Neuronal stem cell (in vitro differentiated cells): ENCODE data around the gene CNFN.

Experiments
- DNase-seq: peaks from one replicate; pipeline ENCODE4 v3.0.0-alpha.2; 2013; ENCODE audit warnings: low spot score
- H2AFZ ChIP-seq: one replicate; pipeline ENCODE4 v1.6.1; 2013; ENCODE audit warnings: mild to moderate bottlenecking, low read length, inconsistent platforms
- H2AK5ac ChIP-seq: 2 replicates; pipeline ENCODE4 v1.6.1; 2013; ENCODE audit warnings: low read depth, mild to moderate bottlenecking, inconsistent platforms, low read length, moderate library complexity, mixed read lengths
- H2BK120ac ChIP-seq: 2 replicates; pipeline ENCODE4 v1.6.1; 2013; ENCODE audit warnings: low read depth, mild to moderate bottlenecking, inconsistent platforms, low read length, moderate library complexity, mixed read lengths
- H2BK12ac ChIP-seq: one replicate; pipeline ENCODE4 v1.6.1; 2013; ENCODE audit warnings: low read length, inconsistent platforms
- H2BK15ac ChIP-seq: 2 replicates; pipeline ENCODE4 v1.6.1; 2013; ENCODE audit warnings: mild to moderate bottlenecking, low read length, inconsistent platforms, mixed read lengths
- H2BK5ac ChIP-seq: one replicate; pipeline ENCODE4 v1.6.1; 2013; ENCODE audit warnings: inconsistent platforms, mild to moderate bottlenecking, low read length, moderate library complexity
- H3K14ac ChIP-seq: one replicate; pipeline ENCODE4 v1.6.1; 2013; ENCODE audit warnings: low read length, inconsistent platforms
- H3K18ac ChIP-seq: 2 replicates; pipeline ENCODE4 v1.6.1; 2013; ENCODE audit warnings: low read length, inconsistent platforms
- H3K23ac ChIP-seq: 2 replicates; pipeline ENCODE4 v1.6.1; 2013; ENCODE audit warnings: low read depth, mild to moderate bottlenecking, mixed read lengths, low read length, inconsistent platforms; ENCODE audit not compliant: poor library complexity
- H3K27ac ChIP-seq: replicated peaks from 3 replicates; pipeline ENCODE4 v1.5.1; 2013; ENCODE audit warnings: low read length, inconsistent platforms
- H3K27me3 ChIP-seq, 3 experiments: 2 replicates each; pipeline ENCODE4 v1.6.1; 2013; ENCODE audit warnings: low read length in 3 of 3, mild to moderate bottlenecking in 2 of 3, inconsistent platforms in 1 of 3, low read depth in 1 of 3, mixed read lengths in 1 of 3, moderate library complexity in 1 of 3; ENCODE audit not compliant: control insufficient read depth in 3 of 3, insufficient read depth in 3 of 3
- H3K36me3 ChIP-seq, 2 donors: replicated peaks in 1 of 2; 2 replicates each; pipeline ENCODE4 v1.6.1; 2013; ENCODE audit warnings: low read length in 2 of 2; ENCODE audit not compliant: control insufficient read depth in 2 of 2, insufficient read depth in 2 of 2
- H3K4ac ChIP-seq: 2 replicates; pipeline ENCODE4 v1.6.1; 2013; ENCODE audit warnings: inconsistent platforms, mild to moderate bottlenecking, low read length, moderate library complexity
- H3K4me1 ChIP-seq, 2 donors: 1 replicate in 1 of 2; 2 replicates in 1 of 2; pipeline ENCODE4 v1.6.1; 2013; ENCODE audit warnings: low read length in 2 of 2, low read depth in 1 of 2; ENCODE audit not compliant: control insufficient read depth in 2 of 2, insufficient read depth in 1 of 2
- H3K4me2 ChIP-seq: one replicate; pipeline ENCODE4 v1.6.1; 2013; ENCODE audit warnings: mild to moderate bottlenecking, low read length, inconsistent platforms; ENCODE audit not compliant: insufficient read depth, poor library complexity, severe bottlenecking
- H3K4me3 ChIP-seq, 2 donors: 2 replicates each; pipeline ENCODE4 v1.5.1; 2013; ENCODE audit warnings: low read length in 2 of 2, mild to moderate bottlenecking in 2 of 2, inconsistent platforms in 1 of 2, moderate library complexity in 1 of 2
- H3K79me1 ChIP-seq: one replicate; pipeline ENCODE4 v1.6.1; 2013; ENCODE audit warnings: low read depth, mild to moderate bottlenecking, inconsistent platforms, low read length, moderate library complexity
- H3K9ac ChIP-seq: one replicate; pipeline ENCODE4 v1.6.1; 2013; ENCODE audit warnings: mild to moderate bottlenecking, low read depth, low read length, inconsistent platforms; ENCODE audit not compliant: poor library complexity
- H3K9me3 ChIP-seq, 2 donors: replicated peaks in 1 of 2; 2 replicates each; pipeline versions ENCODE3 to v1.6.1; 2013; ENCODE audit warnings: low read length in 2 of 2, mild to moderate bottlenecking in 2 of 2, inconsistent platforms in 1 of 2, low read depth in 1 of 2, mixed read lengths in 1 of 2, moderate library complexity in 1 of 2; ENCODE audit not compliant: control insufficient read depth in 2 of 2, insufficient read depth in 1 of 2
- H4K8ac ChIP-seq: one replicate; pipeline ENCODE4 v1.6.1; 2013; ENCODE audit warnings: low read depth, mild to moderate bottlenecking, inconsistent platforms, low read length, moderate library complexity
- H4K91ac ChIP-seq: one replicate; pipeline ENCODE4 v1.6.1; 2013; ENCODE audit warnings: low read length, low read depth, mild to moderate bottlenecking, inconsistent platforms; ENCODE audit not compliant: poor library complexity
- WGBS, 2 donors: extraction: QIAGEN DNeasy Blood & Tissue Kit; methylation state at CpG; one replicate each; pipeline ENCODE4 v1.1.7; 2013; ENCODE audit warnings: missing lambda C conversion rate in 2 of 2, mixed read lengths in 1 of 2; ENCODE audit not compliant: insufficient read length in 2 of 2, insufficient replicate concordance in 1 of 2; ENCODE audit errors: extremely low coverage in 2 of 2; 5-methylcytosine and 5-hydroxymethylcytosine counted together

CNFN gene

GRCh38 chr19:42380155-42380554 lies 9.9 kb downstream of the CNFN start:
- Histone ChIP-seq H3K4ac (no peak overlapping the region), H3K79me1 (peaks cover 3% of the 10 kb centered on the region), H3K36me3 (peaks cover under 1 to 14% of the 10 kb centered on the region in 2 donors), H2BK15ac (no peak overlapping the region), H3K9me3 (peaks cover 2 to 9% of the 10 kb centered on the region in 2 donors), H3K27ac (no peak overlapping the region), H2AK5ac (no peak overlapping the region), H3K14ac (no peak overlapping the region), H3K27me3 (no peaks in the 10 kb centered on the region), H2BK120ac (no peak overlapping the region), H3K9ac (no peak overlapping the region), H3K4me2 (no peak overlapping the region), H2BK5ac (no peak overlapping the region), H3K18ac (no peak overlapping the region), H4K8ac (no peak overlapping the region), H2BK12ac (no peak overlapping the region), H3K4me3 (no peak overlapping the region), H3K4me1 (peaks cover 0 to 9% of the 10 kb centered on the region in 2 donors), H3K23ac (no peak overlapping the region), H4K91ac (no peak overlapping the region), H2AFZ (no peak overlapping the region)
- WGBS, 2 donors: no CpG with 5 or more reads among the region's 6 CpGs
- no peak for DNase-seq

- no peak overlapping the region for H3K4me3 ChIP-seq
- H3K23ac ChIP-seq: no peak overlapping the region
- peaks cover 3% of the 10 kb centered on the region for H3K79me1 ChIP-seq
- H3K36me3 ChIP-seq: peaks cover 4 to 27% of the 10 kb centered on the region in 2 donors
- no peak overlapping the region for H3K4me2 ChIP-seq
- H2BK12ac ChIP-seq: peak overlapping the region; percentile 16
- no peak overlapping the region for H2BK15ac ChIP-seq
- no peaks in the 10 kb centered on the region for H3K27me3 ChIP-seq
- H3K4ac ChIP-seq: no peak overlapping the region
- H3K9ac ChIP-seq: no peak overlapping the region
- no peak overlapping the region for H2AK5ac ChIP-seq
- H4K91ac ChIP-seq: no peak overlapping the region
- peak overlapping the region; percentile 12 for H3K18ac ChIP-seq
- peak overlapping the region; percentile 6 for H2BK5ac ChIP-seq
- no CpG with 5 or more reads among the region's 17 CpGs for WGBS, 2 donors
- H3K4me1 ChIP-seq: peaks cover 0 to 9% of the 10 kb centered on the region in 2 donors
- H2AFZ ChIP-seq: no peak overlapping the region
- H2BK120ac ChIP-seq: no peak overlapping the region
- peaks cover 2 to 9% of the 10 kb centered on the region in 2 donors for H3K9me3 ChIP-seq
- H4K8ac ChIP-seq: no peak overlapping the region
- DNase-seq: no peak
- no peak overlapping the region for H3K27ac ChIP-seq
- no peak overlapping the region for H3K14ac ChIP-seq
These were observed 11.6 kb downstream of the CNFN start for GRCh38 chr19:42378225-42379215.

GRCh38 chr19:42376177-42376555 lies 13.9 kb downstream of the CNFN start:
- no peak overlapping the region for H2AK5ac ChIP-seq
- peak overlapping the region; percentile 50 for H3K9ac ChIP-seq
- no peak for DNase-seq
- H3K23ac ChIP-seq: no peak overlapping the region
- H4K8ac ChIP-seq: no peak overlapping the region
- peaks cover 0 to 9% of the 10 kb centered on the region in 2 donors for H3K4me1 ChIP-seq
- H3K4ac ChIP-seq: no peak overlapping the region
- H3K4me2 ChIP-seq: no peak overlapping the region
- no peak overlapping the region for H3K14ac ChIP-seq
- H3K4me3 ChIP-seq: no peak overlapping the region
- H3K27me3 ChIP-seq: no peaks in the 10 kb centered on the region
- no peak overlapping the region for H3K27ac ChIP-seq
- H2BK120ac ChIP-seq: no peak overlapping the region
- H4K91ac ChIP-seq: no peak overlapping the region
- H2BK5ac ChIP-seq: no peak overlapping the region
- no peak overlapping the region for H2AFZ ChIP-seq
- H2BK12ac ChIP-seq: no peak overlapping the region
- peaks cover 3% of the 10 kb centered on the region for H3K79me1 ChIP-seq
- WGBS, 2 donors: no CpG with 5 or more reads among the region's 17 CpGs
- peaks cover 2 to 9% of the 10 kb centered on the region in 2 donors for H3K9me3 ChIP-seq
- H2BK15ac ChIP-seq: no peak overlapping the region
- H3K18ac ChIP-seq: no peak overlapping the region
- H3K36me3 ChIP-seq: peaks cover 4 to 44% of the 10 kb centered on the region in 2 donors

- Histone ChIP-seq H4K91ac (no peak overlapping the region), H2BK120ac (no peak overlapping the region), H3K4me2 (no peak overlapping the region)
These were observed 14.5 kb downstream of the CNFN start for GRCh38 chr19:42375415-42376176.

More at GRCh38 chr19:42375415-42376176, 14.5 kb downstream of the CNFN start:
- Histone ChIP-seq H3K79me1 (peaks cover 3% of the 10 kb centered on the region), H3K9ac (no peak overlapping the region), H2AFZ (no peak overlapping the region), H3K23ac (no peak overlapping the region), H4K8ac (no peak overlapping the region), H2BK12ac (peak overlapping the region; percentile 73), H3K27ac (no peak overlapping the region), H3K14ac (peak overlapping the region; percentile 82), H3K36me3 (peaks cover 4 to 48% of the 10 kb centered on the region in 2 donors), H3K27me3 (no peaks in the 10 kb centered on the region), H3K9me3 (peaks cover under 1 to 9% of the 10 kb centered on the region in 2 donors), H3K18ac (no peak overlapping the region), H2BK5ac (no peak overlapping the region), H3K4me3 (no peak overlapping the region), H2AK5ac (no peak overlapping the region), H3K4ac (no peak overlapping the region), H2BK15ac (no peak overlapping the region), H3K4me1 (peaks cover 0 to 9% of the 10 kb centered on the region in 2 donors)
- WGBS, 2 donors: no CpG with 5 or more reads among the region's 54 CpGs
- DNase-seq: no peak
